GM18520 (cell line): Measurements from ENCODE around the gene DCDC1.

Source experiments
- ATAC-seq: cut with Tn5 transposase; IDR thresholded peaks from one replicate; pipeline ENCODE4 v1.9.1; 2021; ENCODE audit not compliant: unreplicated experiment

DCDC1 gene

DNA sequence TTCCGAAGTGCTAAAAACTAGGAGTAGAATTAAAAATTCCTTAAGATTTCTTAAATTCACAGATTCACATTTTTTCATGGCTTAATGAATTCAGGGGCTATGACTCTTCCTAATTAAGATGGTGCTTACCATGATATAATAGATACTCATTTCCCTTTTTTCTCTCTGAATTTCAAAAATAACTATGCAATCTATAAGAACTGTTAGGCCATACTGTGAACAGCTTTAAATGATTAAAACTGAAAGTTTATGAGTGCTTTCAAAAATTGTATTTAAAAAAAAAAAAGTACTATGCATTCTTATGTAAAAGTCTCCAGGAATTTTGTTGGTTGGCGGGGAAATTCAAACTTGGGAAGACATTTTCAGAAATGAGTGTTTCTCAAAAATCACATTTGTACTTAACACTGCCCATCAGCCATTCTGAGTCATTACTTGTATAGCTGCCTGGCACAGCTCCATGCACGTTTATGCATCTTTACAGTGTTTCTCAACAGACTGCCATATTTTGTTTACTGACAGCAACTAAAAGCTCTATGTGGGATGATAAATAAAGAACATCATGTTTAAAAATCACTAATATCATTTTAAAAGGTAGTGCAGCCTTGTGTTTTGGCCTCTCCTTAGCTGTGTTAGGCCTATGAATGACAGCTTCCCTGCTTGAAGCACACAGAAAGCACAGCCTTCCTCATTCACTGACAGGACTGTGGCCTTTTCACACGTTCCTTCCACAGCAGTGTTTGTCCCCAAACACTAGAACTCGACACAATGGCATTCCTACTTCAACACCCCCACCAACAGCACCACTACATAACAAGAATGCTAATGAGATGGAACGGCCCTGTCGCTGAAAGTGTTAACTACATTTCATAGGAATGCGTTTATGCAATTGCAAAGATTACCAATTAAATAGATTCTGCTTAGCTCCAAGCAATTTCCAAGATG lies 131.4 kb downstream of the DCDC1 start:
- no peak for ATAC-seq

DNA sequence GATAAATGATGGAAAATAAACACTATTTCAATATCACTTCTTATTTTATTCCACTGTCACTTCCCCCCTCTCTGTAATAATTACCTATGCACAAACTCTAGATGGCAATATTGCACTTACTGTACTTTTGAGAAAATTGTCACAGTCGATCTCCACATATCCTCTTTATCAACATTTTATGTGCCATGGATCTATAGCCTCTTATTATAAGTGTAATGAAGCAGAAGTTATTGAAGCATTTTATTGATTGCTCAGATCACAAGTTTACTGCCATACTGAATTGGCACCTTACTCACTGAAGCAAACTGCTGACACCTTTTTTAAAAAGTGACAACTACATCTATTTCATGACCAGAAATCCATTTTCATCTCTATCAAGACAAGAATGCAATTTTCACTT lies 133.4 kb downstream of the DCDC1 start:
- ATAC-seq: no peak

DNA sequence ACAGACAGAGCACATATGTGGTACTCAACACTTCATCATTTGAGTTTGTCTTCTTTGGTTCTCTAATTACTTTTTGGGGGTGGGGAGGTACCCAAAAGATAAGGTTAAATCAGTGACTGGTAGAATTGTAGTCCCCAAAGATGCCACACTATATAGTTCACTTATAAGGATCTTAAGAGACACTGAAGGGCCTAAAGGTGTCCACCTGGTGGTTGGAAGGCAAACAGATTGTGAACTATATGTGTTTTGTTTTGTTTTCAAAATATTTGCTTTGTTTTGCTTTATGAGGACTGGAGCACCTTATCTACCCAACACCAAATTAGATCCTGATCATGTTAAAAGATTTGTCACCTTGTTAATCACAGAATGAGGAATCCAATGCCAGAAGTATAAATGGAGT lies 136.1 kb downstream of the DCDC1 start:
- no peak for ATAC-seq

DNA sequence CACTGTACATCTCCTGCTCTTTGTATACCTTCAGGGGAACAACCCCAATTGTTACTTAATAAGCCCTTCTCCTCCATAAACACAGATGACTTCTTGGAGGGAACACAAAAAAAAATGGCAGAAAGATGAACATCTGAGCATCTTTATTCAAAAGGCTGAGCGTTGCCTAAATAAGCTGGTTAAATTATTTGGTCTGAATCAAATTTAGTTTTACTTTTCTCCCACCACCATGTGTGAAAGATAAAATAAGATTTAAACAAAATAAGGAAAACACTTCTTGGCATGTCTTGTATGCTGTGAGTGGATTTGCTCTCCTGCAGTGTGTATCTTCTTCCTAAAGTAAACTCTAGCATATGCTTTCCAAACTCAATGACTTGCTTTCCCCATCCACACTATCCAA lies 137.9 kb downstream of the DCDC1 start:
- ATAC-seq: no peak

DNA sequence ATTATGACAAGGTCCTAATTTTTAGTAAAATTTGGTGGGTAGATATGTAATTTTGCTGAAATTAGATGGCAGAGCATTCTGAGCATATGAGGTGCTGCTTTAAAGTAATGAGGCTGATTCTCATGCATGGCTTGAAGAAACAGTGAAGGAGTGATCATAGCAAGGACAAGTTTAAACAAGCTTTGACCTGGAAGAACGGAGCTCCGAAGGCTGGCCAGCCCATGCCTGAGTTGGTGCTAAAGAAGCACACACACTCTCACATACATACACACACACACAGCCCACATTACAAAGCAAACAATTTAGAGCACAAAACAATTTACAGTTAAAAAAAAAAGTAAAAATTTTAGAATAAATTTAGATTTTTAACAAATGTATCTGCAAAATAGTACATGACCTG lies 150.7 kb downstream of the DCDC1 start:
- no peak for ATAC-seq

DNA sequence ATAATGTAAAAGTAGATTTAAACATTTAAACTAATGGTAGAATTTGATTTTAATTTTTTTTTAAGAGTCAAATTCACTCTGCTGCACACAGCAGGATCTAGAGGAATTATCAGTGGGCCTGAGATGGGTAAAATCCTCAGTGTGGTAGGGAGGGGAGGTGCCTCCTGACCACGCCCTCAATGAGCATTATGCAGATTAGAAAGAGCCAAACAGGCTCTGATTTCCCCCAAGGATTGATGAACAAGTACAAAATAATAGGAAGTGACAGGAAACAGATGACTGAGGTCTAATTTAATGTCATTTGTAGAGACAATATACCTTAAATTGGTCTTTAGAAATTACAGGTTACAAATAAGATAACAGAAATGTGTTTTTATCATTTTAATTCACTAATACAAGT lies 155.2 kb downstream of the DCDC1 start:
- no peak for ATAC-seq

DNA sequence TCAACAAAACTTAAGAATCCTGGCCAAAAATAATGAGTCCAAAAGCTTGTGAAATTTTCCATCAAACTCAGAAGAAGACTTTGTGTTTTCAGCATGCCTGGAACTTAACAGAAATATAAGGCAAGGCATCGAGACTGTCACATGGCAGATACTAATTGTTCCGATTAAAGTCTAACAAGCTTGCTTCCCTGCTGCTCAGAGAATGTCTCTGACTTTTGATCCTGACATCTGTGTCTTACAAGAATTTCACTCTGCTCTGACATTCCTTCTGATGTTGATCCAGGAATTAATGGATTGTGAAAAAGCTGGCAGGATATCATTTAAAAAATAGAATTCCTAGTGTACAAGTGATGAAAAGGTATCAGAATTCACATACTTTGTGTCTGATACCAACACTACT lies 170.2 kb downstream of the DCDC1 start:
- ATAC-seq: no peak

DNA sequence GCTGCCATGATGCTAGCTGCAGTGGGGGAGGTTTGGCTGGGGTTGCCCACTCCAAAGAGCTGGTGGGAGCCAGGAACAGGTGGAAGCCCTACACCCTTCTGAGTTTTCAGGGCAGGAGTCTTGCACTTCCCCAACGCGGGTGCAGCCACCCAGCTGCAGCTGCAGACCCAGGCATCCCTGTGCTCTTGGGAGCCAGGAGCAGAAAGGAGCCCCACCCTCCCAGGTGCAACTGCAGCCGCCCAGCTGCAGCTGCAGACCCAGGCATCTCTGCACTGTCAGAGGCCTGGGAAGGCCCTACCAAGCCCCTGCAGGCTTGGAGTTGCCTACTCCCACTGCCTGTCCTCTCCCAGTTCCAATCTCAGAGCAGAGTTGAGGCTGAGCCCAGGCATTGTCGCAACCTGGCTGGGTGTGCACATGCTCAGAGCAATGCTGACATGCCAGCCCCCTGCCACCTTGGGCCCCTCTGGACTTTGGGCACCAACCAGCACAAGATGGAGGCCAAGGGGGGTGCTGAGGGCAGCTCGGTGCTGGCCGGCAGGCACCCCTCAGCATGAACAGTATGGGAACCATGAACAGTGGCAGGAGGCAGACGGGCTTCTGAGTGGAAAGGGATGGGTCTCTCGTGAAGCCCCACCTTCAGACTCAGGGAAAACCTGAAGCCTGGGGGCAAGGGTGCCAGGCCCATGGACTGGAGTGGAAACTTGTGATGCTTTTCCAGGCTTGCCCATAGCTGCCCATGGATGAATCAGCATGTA lies 195.4 kb downstream of the DCDC1 start:
- no peak for ATAC-seq

DNA sequence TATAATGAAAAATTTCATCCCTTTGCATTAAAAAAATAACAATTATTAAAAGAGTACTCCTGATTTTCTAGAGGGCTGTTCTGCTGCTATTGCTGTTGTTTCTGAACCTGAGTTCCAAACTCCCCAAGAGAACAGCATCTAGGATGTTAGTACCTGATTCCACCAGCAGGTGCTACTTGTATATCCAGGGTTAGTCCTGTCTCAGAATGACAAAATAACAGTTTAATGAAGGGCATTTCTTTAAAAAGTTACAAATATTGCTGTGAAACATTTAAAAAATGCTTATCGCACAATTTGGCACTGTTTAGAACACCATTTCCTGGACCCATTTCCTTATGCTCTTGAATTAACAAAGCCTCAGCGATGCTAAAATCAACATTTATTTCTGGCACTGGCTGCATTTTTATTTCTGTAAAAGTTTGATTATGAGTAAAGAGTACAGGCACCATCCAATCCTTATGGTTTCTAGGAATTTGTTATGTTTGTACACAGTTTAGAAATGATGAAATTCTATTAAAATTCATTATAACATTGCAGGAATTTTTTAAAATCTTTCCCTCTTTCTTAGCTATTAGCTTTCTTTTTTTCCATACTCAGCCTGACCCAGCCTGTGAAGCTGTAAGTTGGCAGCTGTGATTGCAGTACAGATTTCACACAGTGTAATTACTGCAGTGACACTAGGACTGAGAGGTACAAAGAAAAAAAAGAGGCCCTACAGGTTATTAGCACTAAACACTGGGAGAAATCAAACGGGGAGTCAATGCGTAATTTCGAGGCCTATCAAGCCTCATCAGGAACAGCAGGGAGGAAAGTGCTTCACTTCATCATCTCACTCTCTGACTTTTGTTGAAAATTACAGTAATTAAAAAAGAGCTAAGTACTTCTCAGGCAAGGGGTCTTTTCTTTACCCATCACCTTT lies 208.8 kb downstream of the DCDC1 start:
- ATAC-seq: no peak

DNA sequence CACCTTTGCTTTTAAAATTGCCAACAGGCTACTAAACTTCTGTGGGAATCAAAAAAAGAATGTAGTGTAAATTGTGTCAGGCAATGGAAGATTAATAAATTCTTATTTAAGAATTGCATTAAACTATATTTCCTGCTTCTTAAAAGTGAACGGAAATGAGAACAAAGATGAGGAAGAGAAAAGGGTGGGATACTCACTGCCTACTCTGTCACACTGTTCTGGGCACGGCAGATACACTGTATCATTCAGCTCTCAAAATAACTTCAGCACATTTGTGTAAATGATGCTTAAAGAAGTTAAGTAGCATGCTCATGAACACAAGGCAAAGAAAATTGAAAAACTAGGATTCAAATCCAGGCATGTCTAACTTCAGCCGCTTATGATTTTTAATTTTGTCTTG lies 218.7 kb downstream of the DCDC1 start:
- no peak for ATAC-seq

DNA sequence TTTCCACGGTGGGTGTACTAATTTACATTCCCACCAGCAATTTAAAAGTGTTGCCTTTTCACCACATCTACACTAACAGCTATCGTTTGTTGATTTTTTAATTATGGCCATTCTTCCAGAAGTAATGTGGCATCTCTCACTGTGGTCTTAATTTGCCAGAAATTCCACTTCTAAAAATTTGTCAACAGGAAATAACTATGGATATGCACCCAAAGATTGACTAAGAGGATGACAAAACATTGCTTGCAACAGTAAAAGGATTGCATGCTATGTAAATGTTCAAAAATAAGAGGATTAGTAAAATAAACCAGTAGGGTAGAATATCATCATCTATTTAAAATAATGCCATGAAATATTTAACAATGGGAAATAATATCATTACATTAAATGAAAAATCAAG lies 219.5 kb downstream of the DCDC1 start:
- no peak for ATAC-seq

DNA sequence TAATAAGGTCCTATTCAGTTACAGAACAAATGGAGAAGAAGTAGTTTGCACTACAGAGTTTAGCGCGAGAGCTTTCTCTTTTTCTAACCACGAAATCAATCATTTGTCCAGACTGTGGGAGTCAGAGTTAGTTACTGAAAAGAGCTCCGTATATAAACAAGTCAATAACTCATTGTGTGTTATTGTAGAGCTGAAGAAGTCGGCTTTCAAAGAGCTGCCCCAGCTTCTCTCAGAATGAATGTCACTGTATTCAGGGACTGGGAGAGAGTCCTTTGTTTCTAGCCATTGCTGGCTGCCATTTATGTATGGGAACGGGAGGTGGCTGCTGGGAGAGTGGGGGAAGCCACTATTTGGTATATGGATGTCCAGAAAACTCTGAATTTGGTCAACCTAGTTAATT lies 227.8 kb downstream of the DCDC1 start:
- no peak for ATAC-seq

DNA sequence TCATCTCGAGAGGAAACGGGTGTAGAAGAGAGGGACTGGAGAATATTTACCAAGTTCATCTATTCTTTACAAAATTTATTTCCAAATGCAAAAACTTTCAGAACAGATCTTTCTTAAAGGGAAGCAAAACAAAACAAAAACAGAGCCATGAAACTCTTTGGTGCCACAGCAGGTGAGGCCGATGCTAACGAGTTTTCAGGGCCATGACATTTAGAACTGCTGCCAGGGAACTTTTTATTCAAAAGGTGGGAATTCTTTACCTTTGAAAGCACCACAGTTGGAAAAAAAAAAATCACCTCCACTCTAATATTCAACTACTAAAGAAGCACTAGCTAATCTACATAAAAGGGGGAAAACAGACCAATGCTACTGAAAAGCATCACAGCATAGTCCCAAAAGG lies 230.1 kb downstream of the DCDC1 start:
- no peak for ATAC-seq

DNA sequence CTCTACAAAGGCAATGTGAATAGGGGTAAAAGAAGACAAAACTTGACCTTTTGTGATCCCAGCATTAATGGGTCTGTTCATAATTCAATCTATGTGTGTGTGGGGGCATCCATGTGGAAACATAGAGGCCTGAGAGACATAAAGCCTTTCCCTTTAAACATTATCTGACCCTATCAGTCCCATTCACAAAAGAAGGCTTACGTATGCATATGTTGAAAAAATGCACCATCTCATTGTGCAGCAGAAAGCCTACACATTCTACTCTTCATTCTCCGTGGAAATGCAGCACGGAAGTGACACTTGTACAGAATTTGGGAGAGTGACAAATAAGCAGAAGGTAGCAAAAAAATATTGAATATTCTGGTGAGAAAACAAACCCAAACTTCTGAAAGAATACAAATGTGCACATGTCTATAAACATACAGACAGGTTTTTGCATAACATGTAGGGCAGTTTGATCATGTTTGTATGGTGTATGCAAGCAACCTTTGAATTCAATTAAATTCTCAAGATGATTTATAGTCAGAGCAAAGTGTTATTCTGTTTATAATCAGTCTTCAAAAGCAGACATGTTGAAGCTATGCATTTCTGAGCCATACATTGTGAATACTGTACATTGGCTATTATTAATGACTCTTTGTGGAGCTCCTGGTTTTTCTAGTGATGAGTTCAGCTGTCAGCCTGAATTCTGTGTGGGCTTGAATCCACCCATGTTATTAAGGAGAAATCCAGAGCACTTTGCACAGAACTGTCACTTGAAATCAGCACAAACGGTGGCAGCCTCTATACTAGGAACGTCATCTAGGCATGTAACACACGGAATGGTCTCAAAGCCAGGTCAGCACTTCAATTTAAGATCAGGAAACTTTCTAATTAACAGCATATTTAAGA lies 236.8 kb downstream of the DCDC1 start:
- ATAC-seq: no peak

DNA sequence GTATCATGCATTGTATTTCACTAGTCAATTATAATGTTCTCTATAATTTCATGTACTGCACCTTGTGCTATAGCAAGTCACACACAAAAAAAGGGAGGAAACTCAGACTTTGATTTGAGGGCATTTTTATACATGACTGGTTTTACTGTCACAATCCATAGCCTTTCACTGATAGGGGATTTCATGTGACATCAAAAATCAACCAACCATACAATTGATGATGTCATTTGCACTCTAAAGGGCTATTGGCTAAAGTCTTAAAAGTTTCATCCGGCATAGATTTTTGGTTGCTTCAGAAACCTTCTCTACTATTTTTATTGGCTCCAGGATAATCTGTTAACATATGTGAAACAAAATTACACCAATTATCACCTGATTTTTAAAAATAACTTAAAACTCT lies 237.8 kb downstream of the DCDC1 start:
- ATAC-seq: no peak

DNA sequence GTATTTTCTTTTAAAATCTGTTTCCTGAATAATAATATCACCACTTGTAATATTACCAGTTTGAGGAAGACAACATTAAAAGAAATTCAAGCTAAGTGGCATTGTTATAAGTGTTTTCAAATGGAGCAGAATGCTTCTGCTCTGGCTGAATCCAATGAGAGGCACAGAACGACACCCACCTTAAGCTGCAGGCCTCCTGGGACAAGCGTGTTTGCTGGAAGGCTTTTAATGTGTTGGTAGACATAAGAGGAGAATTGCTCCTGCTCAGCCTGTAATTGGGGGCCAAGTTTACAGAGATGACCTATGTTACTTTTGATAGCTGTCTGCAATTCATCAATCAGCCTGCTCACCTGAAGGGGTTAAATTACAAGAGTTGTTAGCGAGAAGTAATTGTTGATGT lies 242.2 kb downstream of the DCDC1 start:
- ATAC-seq: no peak

DNA sequence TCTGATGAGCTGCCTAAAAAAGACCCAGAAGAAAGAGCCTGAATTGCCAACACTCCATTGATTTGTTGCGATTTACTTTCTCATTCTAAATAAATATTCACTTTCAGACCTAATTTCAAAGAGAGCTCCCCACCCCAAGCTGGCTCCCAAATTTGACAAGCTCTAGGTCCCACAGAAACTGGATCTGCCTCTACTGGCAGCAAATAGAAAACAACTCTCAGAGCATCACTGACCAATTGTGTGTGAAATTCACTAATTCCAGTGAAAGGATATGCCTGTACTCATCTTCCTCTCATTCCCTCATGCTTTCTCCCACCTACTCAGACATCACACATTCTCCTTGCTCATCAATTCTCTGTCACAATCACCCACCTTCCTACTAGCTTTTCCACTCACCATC lies 249.1 kb downstream of the DCDC1 start:
- no peak for ATAC-seq

DNA sequence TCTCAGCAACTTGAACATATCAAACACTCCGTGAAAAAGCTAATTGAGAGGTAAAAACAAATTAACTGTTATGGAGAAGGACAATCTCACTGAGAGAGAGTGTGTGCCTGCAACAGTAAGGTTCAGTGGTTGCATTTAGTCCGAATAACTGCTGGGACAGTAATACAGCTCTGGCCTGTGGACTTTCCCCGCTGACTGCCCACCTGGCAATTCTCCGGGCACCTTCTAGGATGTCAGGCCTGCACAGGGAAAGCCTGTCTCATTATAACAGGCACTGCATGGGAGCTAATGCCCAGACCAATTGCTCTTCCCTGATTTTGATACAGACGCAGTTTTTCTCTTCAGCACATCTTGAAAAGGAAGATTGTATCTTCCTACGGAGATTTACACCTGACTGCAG lies 251.0 kb downstream of the DCDC1 start:
- ATAC-seq: no peak

DNA sequence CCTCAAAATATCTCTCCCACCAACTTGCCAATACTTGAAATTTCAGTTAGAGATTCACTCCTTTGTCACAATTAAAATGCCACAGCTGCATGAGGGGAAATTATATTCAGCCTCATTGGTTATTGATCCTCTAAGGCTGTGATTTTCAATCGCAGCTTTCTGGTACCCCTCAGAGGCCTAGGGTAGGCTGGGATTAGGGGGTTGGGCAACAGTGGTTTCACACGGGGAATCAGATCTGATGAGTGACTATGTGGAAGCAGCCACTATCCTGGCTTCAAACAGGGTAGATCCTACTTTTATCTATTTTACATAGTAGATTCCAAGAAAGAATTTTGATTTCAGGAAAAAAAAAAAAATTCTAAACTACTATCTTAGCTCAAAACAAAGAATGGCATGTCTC lies 252.5 kb downstream of the DCDC1 start:
- no peak for ATAC-seq

DNA sequence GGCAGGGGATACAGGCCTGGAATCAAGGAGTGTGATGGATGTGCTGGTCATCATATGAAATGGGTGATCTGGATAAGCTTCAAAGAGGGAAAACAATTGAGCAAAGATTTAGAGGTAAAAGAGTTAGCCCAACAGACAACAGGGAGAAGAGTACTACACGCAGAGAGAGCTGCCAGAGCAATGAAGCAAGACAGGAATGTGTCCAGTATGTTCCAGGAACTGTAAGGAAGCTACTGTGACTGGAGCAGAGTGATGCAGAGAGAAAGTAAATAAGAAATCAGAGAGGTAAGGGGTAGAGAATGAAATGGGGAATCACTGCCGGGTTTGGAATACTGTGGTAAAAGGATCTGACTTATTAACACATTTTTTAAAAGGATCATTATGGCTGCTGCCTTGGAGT lies 255.1 kb downstream of the DCDC1 start:
- ATAC-seq: no peak
